Measurements from ENCODE around the gene XIRP2. TPM values are rescaled to one million over a fixed set of nuclear protein-coding genes. Genes with fewer than 3 reads are reported as not detected.

XIRP2 gene
- total and polyA plus RNA-seq, 2 of the 4 experiments (the other 2 are of a cell fraction): 0.05 to 0.18 TPM

DNA sequence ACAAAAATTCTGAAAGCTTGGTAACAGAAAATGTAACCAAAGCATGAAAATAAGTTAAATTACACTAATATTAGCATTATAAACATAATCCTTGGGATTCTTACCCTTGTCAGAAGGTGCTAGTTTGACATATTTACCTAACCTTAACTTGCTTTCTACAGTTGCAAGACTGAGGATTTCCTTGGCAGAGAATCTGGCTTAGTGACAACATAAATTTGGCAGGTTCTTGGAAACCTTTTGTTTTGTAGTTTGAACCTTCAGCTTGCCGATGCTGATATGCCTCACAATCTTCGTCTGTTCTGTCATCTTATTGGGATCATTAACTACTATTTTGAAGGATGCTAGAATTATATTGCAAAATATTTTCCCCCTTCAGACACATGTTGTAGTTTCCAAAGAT is 3.4 kb downstream of the XIRP2 start:
- POLR2A ChIA-PET (ENCODE audit: unreplicated experiment): no interaction called here

More for the DNA sequence above, 3.4 kb downstream of the XIRP2 start:
- Histone ChIP-seq H3K27ac (ENCODE audit: insufficient read depth, low read length) (no peak overlapping the region), H4K91ac (ENCODE audit: insufficient read depth, low read depth, low read length) (no peak overlapping the region), H3K4ac (ENCODE audit: low read depth, low read length) (no peak overlapping the region), H3K36me3 (ENCODE audit: control insufficient read depth, insufficient read depth, low read length) (no peaks in the 10 kb centered on the region), H3K27me3 (ENCODE audit: control insufficient read depth, insufficient read depth, low read length) (no peaks in the 10 kb centered on the region), H3K4me2 (ENCODE audit: low read depth, low read length) (no peak overlapping the region), H4K5ac (ENCODE audit: low read depth, low read length) (no peak overlapping the region), H3K79me1 (ENCODE audit: low read depth in 1 of 2, low read length in 2 of 2) (no peaks in the 10 kb centered on the region), H3K14ac (replicated peaks; ENCODE audit: low read depth, low read length) (no peak overlapping the region), H2AK9ac (replicated peaks; ENCODE audit: low read depth, low read length, poor library complexity) (no peak overlapping the region), H2BK15ac (ENCODE audit: low read depth, low read length) (no peak overlapping the region), H2BK120ac (ENCODE audit: low read depth, low read length) (no peak overlapping the region), H4K8ac (ENCODE audit: low read depth in 2 of 2, low read length in 2 of 2) (no peak overlapping the region), H3K18ac (ENCODE audit: low read depth, low read length) (no peak overlapping the region), H3K9me1 (ENCODE audit: insufficient read depth, low read length) (no peaks in the 10 kb centered on the region), H3K23ac (ENCODE audit: low read depth, low read length) (no peak overlapping the region), H2AFZ (replicated peaks; ENCODE audit: low read length, poor library complexity) (no peak overlapping the region), H3K4me1 (ENCODE audit: control insufficient read depth, insufficient read depth, low read length) (peaks cover 2% of the 10 kb centered on the region; the same call in 1 of the 2 replicates), H3K9me3 (ENCODE audit: control insufficient read depth, insufficient read depth, low read length) (no peaks in the 10 kb centered on the region), H3K56ac (ENCODE audit: extremely low read depth, insufficient read depth, low read length) (no peak overlapping the region), H3K9ac (ENCODE audit: low read depth, low read length) (no peak overlapping the region), H2BK20ac (ENCODE audit: low read depth, low read length) (no peak overlapping the region), H2BK5ac (ENCODE audit: low read depth, low read length, poor library complexity, severe bottlenecking) (no peak overlapping the region), H2AK5ac (ENCODE audit: low read depth, low read length) (no peak overlapping the region), H4K20me1 (ENCODE audit: insufficient read depth, low read length) (no peaks in the 10 kb centered on the region), H3K4me3 (ENCODE audit: insufficient read depth, low read depth, low read length) (no peak overlapping the region)
- dilution Hi-C loops (cut with HindIII; ENCODE audit: low sequenced_read_pairs, unreplicated experiment) (no loop called here), intact Hi-C loops (cut with micrococcal nuclease) (no loop called here), in situ Hi-C loops (cut with MboI; ENCODE audit: low sequenced_read_pairs) (no loop called here)
- TF ChIP-seq MAFK (IDR thresholded peaks at IDR 0.05; ENCODE audit: low read depth, low read length) (no peak), POLR2A (IDR thresholded peaks at IDR 0.05; ENCODE audit: low read depth, low read length) (no peak), RCOR1 (IDR thresholded peaks at IDR 0.05; ENCODE audit: insufficient replicate concordance, low read length) (no peak), MAZ (IDR thresholded peaks at IDR 0.05; ENCODE audit: borderline replicate concordance, low read depth, low read length) (no peak), BHLHE40 (IDR thresholded peaks at IDR 0.05; ENCODE audit: low read depth, low read length) (no peak), MXI1 (IDR thresholded peaks at IDR 0.05; ENCODE audit: borderline replicate concordance, low read depth, low read length) (no peak), RAD21 (IDR thresholded peaks at IDR 0.05; ENCODE audit: low read length) (no peak), SMC3 (IDR thresholded peaks at IDR 0.05; ENCODE audit: low read depth, low read length) (no peak), NFE2L2 (IDR thresholded peaks at IDR 0.05; ENCODE audit: low read depth, low read length) (no peak), CEBPB (IDR thresholded peaks at IDR 0.05; ENCODE audit: low read depth, low read length) (no peak), CHD1 (IDR thresholded peaks at IDR 0.05; ENCODE audit: low read depth, low read length) (no peak), RFX5 (IDR thresholded peaks at IDR 0.05; ENCODE audit: low read depth, low read length) (no peak), FOS (IDR thresholded peaks at IDR 0.05; ENCODE audit: low read depth, low read length) (no peak)
- TF ChIP-seq, protein P1, sequence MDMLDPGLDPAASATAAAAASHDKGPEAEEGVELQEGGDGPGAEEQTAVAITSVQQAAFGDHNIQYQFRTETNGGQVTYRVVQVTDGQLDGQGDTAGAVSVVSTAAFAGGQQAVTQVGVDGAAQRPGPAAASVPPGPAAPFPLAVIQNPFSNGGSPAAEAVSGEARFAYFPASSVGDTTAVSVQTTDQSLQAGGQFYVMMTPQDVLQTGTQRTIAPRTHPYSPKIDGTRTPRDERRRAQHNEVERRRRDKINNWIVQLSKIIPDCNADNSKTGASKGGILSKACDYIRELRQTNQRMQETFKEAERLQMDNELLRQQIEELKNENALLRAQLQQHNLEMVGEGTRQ (IDR thresholded peaks at IDR 0.05; ENCODE audit: low read depth, low read length): no peak
- TF ChIP-seq, protein P2, sequence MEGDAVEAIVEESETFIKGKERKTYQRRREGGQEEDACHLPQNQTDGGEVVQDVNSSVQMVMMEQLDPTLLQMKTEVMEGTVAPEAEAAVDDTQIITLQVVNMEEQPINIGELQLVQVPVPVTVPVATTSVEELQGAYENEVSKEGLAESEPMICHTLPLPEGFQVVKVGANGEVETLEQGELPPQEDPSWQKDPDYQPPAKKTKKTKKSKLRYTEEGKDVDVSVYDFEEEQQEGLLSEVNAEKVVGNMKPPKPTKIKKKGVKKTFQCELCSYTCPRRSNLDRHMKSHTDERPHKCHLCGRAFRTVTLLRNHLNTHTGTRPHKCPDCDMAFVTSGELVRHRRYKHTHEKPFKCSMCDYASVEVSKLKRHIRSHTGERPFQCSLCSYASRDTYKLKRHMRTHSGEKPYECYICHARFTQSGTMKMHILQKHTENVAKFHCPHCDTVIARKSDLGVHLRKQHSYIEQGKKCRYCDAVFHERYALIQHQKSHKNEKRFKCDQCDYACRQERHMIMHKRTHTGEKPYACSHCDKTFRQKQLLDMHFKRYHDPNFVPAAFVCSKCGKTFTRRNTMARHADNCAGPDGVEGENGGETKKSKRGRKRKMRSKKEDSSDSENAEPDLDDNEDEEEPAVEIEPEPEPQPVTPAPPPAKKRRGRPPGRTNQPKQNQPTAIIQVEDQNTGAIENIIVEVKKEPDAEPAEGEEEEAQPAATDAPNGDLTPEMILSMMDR (conservative IDR thresholded peaks at IDR 0.05; ENCODE audit: low read depth, low read length): no peak
- TF ChIP-seq, protein P3, sequence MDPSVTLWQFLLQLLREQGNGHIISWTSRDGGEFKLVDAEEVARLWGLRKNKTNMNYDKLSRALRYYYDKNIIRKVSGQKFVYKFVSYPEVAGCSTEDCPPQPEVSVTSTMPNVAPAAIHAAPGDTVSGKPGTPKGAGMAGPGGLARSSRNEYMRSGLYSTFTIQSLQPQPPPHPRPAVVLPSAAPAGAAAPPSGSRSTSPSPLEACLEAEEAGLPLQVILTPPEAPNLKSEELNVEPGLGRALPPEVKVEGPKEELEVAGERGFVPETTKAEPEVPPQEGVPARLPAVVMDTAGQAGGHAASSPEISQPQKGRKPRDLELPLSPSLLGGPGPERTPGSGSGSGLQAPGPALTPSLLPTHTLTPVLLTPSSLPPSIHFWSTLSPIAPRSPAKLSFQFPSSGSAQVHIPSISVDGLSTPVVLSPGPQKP (IDR thresholded peaks at IDR 0.05; ENCODE audit: borderline replicate concordance, low read depth, low read length): no peak
- no peak for ATAC-seq (ENCODE audit: low read depth)
- no peak for DNase-seq
- WGBS, 2 experiments (ENCODE audit: extremely low coverage in 2 of 2, insufficient read length in 1 of 2): no CpG with 5 or more reads among the region's 2 CpGs
- CTCF ChIA-PET: no interaction called here
- BruUV-seq (replicated peaks): no TSS peak
